H9 (cell line): ENCODE results near the gene PARP16. TPM values are rescaled to one million over a fixed set of nuclear protein-coding genes. Genes with fewer than 3 reads are reported as not detected.

Source experiments
- DNase-seq: peaks from one replicate; pipeline ENCODE4 v3.0.0-alpha.2; 2017
- H2AFZ ChIP-seq: one replicate; pipeline ENCODE4 v1.6.1; 2013; ENCODE audit warnings: mild to moderate bottlenecking, low read length, control low read depth, moderate library complexity
- H2AK5ac ChIP-seq: 2 replicates; pipeline ENCODE4 v1.6.1; 2013; ENCODE audit warnings: low read length, control low read depth, mixed read lengths; ENCODE audit not compliant: insufficient read length
- H2BK120ac ChIP-seq: one replicate; pipeline ENCODE4 v1.6.1; 2013; ENCODE audit warnings: low read depth, mild to moderate bottlenecking, low read length, control low read depth, inconsistent platforms; ENCODE audit not compliant: poor library complexity, severe bottlenecking
- H2BK12ac ChIP-seq: 2 replicates; pipeline ENCODE4 v1.6.1; 2013; ENCODE audit warnings: low read length, control low read depth, mixed read lengths, low read depth; ENCODE audit not compliant: insufficient read length
- H2BK15ac ChIP-seq: 2 replicates; pipeline ENCODE4 v1.6.1; 2013; ENCODE audit warnings: low read depth, low read length, control low read depth
- H2BK20ac ChIP-seq: one replicate; pipeline ENCODE4 v1.6.1; 2013; ENCODE audit warnings: low read depth, mild to moderate bottlenecking, low read length, control low read depth, inconsistent platforms; ENCODE audit not compliant: poor library complexity, severe bottlenecking
- H2BK5ac ChIP-seq: 2 replicates; pipeline ENCODE4 v1.6.1; 2013; ENCODE audit warnings: low read length, control low read depth, mixed read lengths; ENCODE audit not compliant: insufficient read length
- H3K14ac ChIP-seq: 2 replicates; pipeline ENCODE4 v1.6.1; 2013; ENCODE audit warnings: low read length, control low read depth; ENCODE audit not compliant: insufficient read depth
- H3K18ac ChIP-seq: 2 replicates; pipeline ENCODE4 v1.6.1; 2013; ENCODE audit warnings: low read depth, mild to moderate bottlenecking, mixed read lengths, low read length, control low read depth; ENCODE audit not compliant: insufficient read length
- H3K23ac ChIP-seq: 2 replicates; pipeline ENCODE4 v1.6.1; 2013; ENCODE audit warnings: low read length, control low read depth, mixed read lengths, low read depth; ENCODE audit not compliant: insufficient read length
- H3K23me2 ChIP-seq: 2 replicates; pipeline ENCODE4 v1.6.1; 2013; ENCODE audit warnings: low read depth, mild to moderate bottlenecking, mixed read lengths, low read length, control low read depth; ENCODE audit not compliant: insufficient read length, poor library complexity, severe bottlenecking
- H3K27ac ChIP-seq: 2 replicates; pipeline ENCODE4 v1.5.1; 2013; ENCODE audit warnings: low read length, control low read depth, mixed read lengths, low read depth; ENCODE audit not compliant: insufficient read length
- H3K27me3 ChIP-seq: 2 replicates; pipeline ENCODE4 v1.6.1; 2013; ENCODE audit warnings: low read length, control low read depth, inconsistent platforms; ENCODE audit not compliant: insufficient read depth
- H3K4ac ChIP-seq: 2 replicates; pipeline ENCODE4 v1.6.1; 2013; ENCODE audit warnings: low read depth, mild to moderate bottlenecking, control low read depth, inconsistent platforms, low read length, moderate library complexity
- H3K4me1 ChIP-seq: 2 replicates; pipeline ENCODE4 v1.6.1; 2013; ENCODE audit warnings: low read length, control low read depth, inconsistent platforms; ENCODE audit not compliant: insufficient read depth
- H3K4me2 ChIP-seq: 2 replicates; pipeline ENCODE4 v1.6.1; 2013; ENCODE audit warnings: low read length, control low read depth, mixed read lengths; ENCODE audit not compliant: insufficient read length, insufficient read depth
- H3K56ac ChIP-seq: 2 replicates; pipeline ENCODE4 v1.6.1; 2013; ENCODE audit warnings: low read depth, mild to moderate bottlenecking, mixed read lengths, low read length, control low read depth; ENCODE audit not compliant: insufficient read length
- H3K79me1 ChIP-seq: 2 replicates; pipeline ENCODE4 v1.6.1; 2013; ENCODE audit warnings: low read depth, mild to moderate bottlenecking, moderate library complexity, low read length, control low read depth, inconsistent platforms; ENCODE audit not compliant: insufficient read depth, poor library complexity, severe bottlenecking
- H3K79me2 ChIP-seq: 2 replicates; pipeline ENCODE4 v1.6.1; 2013; ENCODE audit warnings: low read length, control low read depth, inconsistent platforms; ENCODE audit not compliant: insufficient read depth
- H3K9ac ChIP-seq: 2 replicates; pipeline ENCODE4 v1.6.1; 2013; ENCODE audit warnings: low read length, control low read depth, mixed read lengths; ENCODE audit not compliant: insufficient read length; ENCODE audit errors: extremely low read depth
- H3K9me3 ChIP-seq: one replicate; pipeline ENCODE4 v1.6.1; 2013; ENCODE audit warnings: low read depth, low read length, inconsistent platforms; ENCODE audit not compliant: control insufficient read depth
- H3T11ph ChIP-seq: one replicate; pipeline ENCODE4 v1.6.1; 2013; ENCODE audit warnings: mild to moderate bottlenecking, low read length, control low read depth, inconsistent platforms
- H4K20me1 ChIP-seq: one replicate; pipeline ENCODE4 v1.6.1; 2013; ENCODE audit not compliant: control insufficient read depth, insufficient read length, insufficient read depth
- H4K5ac ChIP-seq: 2 replicates; pipeline ENCODE4 v1.6.1; 2013; ENCODE audit warnings: low read depth, mild to moderate bottlenecking, mixed read lengths, low read length, control low read depth; ENCODE audit not compliant: insufficient read length
- H4K8ac ChIP-seq: replicated peaks from 2 replicates; pipeline ENCODE4 v1.6.1; 2013; ENCODE audit warnings: low read length, control low read depth, mixed read lengths, low read depth; ENCODE audit not compliant: insufficient read length
- H4K91ac ChIP-seq: 2 replicates; pipeline ENCODE4 v1.6.1; 2013; ENCODE audit warnings: low read depth, mild to moderate bottlenecking, moderate library complexity, mixed read lengths, low read length, control low read depth; ENCODE audit not compliant: insufficient read length
- H3K27ac Mint-ChIP-seq, 3 experiments: 2 replicates in 2 of 3; 3 replicates in 1 of 3; pipeline ENCODE4 v1.8.0; 2020 to 2021; ENCODE audit warnings: mixed read lengths in 3 of 3, mild to moderate bottlenecking in 1 of 3, moderate library complexity in 1 of 3
- H3K27me3 Mint-ChIP-seq: 2 replicates; pipeline ENCODE4 v1.8.0; 2021; ENCODE audit warnings: low read depth, mild to moderate bottlenecking, moderate library complexity, mixed read lengths
- H3K36me3 Mint-ChIP-seq, 3 experiments: 2 replicates in 2 of 3; 3 replicates in 1 of 3; pipeline ENCODE4 v1.8.0; 2020 to 2021; ENCODE audit warnings: low read depth in 3 of 3, mixed read lengths in 3 of 3; ENCODE audit not compliant: insufficient read depth in 1 of 3
- H3K4me1 Mint-ChIP-seq, 2 experiments: 2 replicates each; pipeline ENCODE4 v1.8.0; 2020; ENCODE audit warnings: mixed read lengths in 2 of 2
- H3K4me3 Mint-ChIP-seq, 2 experiments: 2 replicates in 1 of 2; 3 replicates in 1 of 2; pipeline ENCODE4 v1.8.0; 2020 to 2021; ENCODE audit warnings: mild to moderate bottlenecking in 2 of 2, mixed read lengths in 2 of 2, moderate library complexity in 1 of 2
- H3K9me3 Mint-ChIP-seq, 2 experiments: 2 replicates in 1 of 2; 3 replicates in 1 of 2; pipeline ENCODE4 v1.8.0; 2020; ENCODE audit warnings: mild to moderate bottlenecking in 2 of 2, mixed read lengths in 2 of 2, moderate library complexity in 1 of 2
- WGBS: extraction: QIAGEN DNeasy Blood & Tissue Kit; methylation state at CpG from one replicate; pipeline ENCODE4 v1.1.7; 2013; ENCODE audit warnings: missing lambda C conversion rate, low lambda C conversion rate, mixed read lengths; ENCODE audit not compliant: insufficient read length; ENCODE audit errors: extremely low coverage; 5-methylcytosine and 5-hydroxymethylcytosine counted together
- total RNA-seq: library from RNA; stranded (reverse); gene quantifications from 2 replicates; pipeline ENCODE4 v1.2.1, GENCODE V29; 2021
- TF ChIP-seq, protein P1 (sequence below): fragments of 200-600 bp; sonication (generic); conservative IDR thresholded peaks from 3 replicates; pipeline ENCODE4 v1.8.0; 2021; ENCODE audit warnings: antibody characterized with exemption, mild to moderate bottlenecking

Gene PARP16
- total RNA-seq, 1 experiment from 2014 or later = 3.9 TPM

- Histone ChIP-seq H3K79me1 (no peaks in the 10 kb centered on the region), H3K4me2 (no peak overlapping the region), H3K9ac (no peak overlapping the region), H3K23me2 (no peaks in the 10 kb centered on the region), H3K56ac (no peak overlapping the region), H4K91ac (no peak overlapping the region), H3K27ac (no peak overlapping the region), H2BK5ac (no peak overlapping the region), H3K14ac (no peak overlapping the region; the same call in 1 of the 2 replicates), H4K20me1 (no peaks in the 10 kb centered on the region), H3K27me3 (no peaks in the 10 kb centered on the region), H3K23ac (no peak overlapping the region), H2AK5ac (no peak overlapping the region), H2BK120ac (no peak overlapping the region), H2BK15ac (no peak overlapping the region), H4K8ac (no peak overlapping the region), H2BK12ac (no peak overlapping the region), H3K4me1 (peaks cover 3% of the 10 kb centered on the region; the same call in 1 of the 2 replicates), H3K18ac (no peak overlapping the region), H3K79me2 (no peaks in the 10 kb centered on the region), H3K4ac (no peak overlapping the region), H3T11ph (no peak overlapping the region), H3K9me3 (no peaks in the 10 kb centered on the region), H4K5ac (no peak overlapping the region), H2BK20ac (no peak overlapping the region), H2AFZ (no peak overlapping the region)
- Mint-ChIP-seq H3K9me3 (no peaks in the 10 kb centered on the region), H3K27ac (no peak overlapping the region), H3K36me3 (no peaks in the 10 kb centered on the region; a peak in 1 of 7 replicates), H3K27me3 (no peaks in the 10 kb centered on the region), H3K4me3 (no peak overlapping the region), H3K4me1 (peaks cover 3 to 6% of the 10 kb centered on the region in 2 experiments; a peak in 2 of 4 replicates)
- DNase-seq = no peak
- WGBS = no CpG with 5 or more reads among the region's 1 CpG
- TF ChIP-seq, protein P1, sequence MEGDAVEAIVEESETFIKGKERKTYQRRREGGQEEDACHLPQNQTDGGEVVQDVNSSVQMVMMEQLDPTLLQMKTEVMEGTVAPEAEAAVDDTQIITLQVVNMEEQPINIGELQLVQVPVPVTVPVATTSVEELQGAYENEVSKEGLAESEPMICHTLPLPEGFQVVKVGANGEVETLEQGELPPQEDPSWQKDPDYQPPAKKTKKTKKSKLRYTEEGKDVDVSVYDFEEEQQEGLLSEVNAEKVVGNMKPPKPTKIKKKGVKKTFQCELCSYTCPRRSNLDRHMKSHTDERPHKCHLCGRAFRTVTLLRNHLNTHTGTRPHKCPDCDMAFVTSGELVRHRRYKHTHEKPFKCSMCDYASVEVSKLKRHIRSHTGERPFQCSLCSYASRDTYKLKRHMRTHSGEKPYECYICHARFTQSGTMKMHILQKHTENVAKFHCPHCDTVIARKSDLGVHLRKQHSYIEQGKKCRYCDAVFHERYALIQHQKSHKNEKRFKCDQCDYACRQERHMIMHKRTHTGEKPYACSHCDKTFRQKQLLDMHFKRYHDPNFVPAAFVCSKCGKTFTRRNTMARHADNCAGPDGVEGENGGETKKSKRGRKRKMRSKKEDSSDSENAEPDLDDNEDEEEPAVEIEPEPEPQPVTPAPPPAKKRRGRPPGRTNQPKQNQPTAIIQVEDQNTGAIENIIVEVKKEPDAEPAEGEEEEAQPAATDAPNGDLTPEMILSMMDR = no peak
Observed at GRCh38 chr15:65277015-65277414, 9.7 kb downstream of the PARP16 start.
